ENCODE measurements around the gene SLC41A1.

- TF ChIP-seq, protein P1, sequence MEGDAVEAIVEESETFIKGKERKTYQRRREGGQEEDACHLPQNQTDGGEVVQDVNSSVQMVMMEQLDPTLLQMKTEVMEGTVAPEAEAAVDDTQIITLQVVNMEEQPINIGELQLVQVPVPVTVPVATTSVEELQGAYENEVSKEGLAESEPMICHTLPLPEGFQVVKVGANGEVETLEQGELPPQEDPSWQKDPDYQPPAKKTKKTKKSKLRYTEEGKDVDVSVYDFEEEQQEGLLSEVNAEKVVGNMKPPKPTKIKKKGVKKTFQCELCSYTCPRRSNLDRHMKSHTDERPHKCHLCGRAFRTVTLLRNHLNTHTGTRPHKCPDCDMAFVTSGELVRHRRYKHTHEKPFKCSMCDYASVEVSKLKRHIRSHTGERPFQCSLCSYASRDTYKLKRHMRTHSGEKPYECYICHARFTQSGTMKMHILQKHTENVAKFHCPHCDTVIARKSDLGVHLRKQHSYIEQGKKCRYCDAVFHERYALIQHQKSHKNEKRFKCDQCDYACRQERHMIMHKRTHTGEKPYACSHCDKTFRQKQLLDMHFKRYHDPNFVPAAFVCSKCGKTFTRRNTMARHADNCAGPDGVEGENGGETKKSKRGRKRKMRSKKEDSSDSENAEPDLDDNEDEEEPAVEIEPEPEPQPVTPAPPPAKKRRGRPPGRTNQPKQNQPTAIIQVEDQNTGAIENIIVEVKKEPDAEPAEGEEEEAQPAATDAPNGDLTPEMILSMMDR (IDR thresholded peaks at IDR 0.05), result no peak
- TF ChIP-seq EP300 (IDR thresholded peaks at IDR 0.05), result no peak
These were observed 48.4 kb downstream of the SLC41A1 start for GRCh38 chr1:205764578-205764977.

Measured in tibial nerve (tissue), 4 donors.